GM12875 (cell line): Measurements from ENCODE around the gene CD7.

Experiments used
- H3K4me3 ChIP-seq: one replicate; pipeline ENCODE4 v1.5.1; 2011; ENCODE audit warnings: low read depth, low read length, control low read depth
- TF ChIP-seq, protein P1 (sequence below): IDR thresholded peaks from 2 replicates; pipeline ENCODE4 v1.5.1; 2011; ENCODE audit warnings: low read depth, mild to moderate bottlenecking, control low read depth, inconsistent platforms, low read length, moderate library complexity, borderline replicate concordance; ENCODE audit not compliant: insufficient read depth

Gene CD7

DNA sequence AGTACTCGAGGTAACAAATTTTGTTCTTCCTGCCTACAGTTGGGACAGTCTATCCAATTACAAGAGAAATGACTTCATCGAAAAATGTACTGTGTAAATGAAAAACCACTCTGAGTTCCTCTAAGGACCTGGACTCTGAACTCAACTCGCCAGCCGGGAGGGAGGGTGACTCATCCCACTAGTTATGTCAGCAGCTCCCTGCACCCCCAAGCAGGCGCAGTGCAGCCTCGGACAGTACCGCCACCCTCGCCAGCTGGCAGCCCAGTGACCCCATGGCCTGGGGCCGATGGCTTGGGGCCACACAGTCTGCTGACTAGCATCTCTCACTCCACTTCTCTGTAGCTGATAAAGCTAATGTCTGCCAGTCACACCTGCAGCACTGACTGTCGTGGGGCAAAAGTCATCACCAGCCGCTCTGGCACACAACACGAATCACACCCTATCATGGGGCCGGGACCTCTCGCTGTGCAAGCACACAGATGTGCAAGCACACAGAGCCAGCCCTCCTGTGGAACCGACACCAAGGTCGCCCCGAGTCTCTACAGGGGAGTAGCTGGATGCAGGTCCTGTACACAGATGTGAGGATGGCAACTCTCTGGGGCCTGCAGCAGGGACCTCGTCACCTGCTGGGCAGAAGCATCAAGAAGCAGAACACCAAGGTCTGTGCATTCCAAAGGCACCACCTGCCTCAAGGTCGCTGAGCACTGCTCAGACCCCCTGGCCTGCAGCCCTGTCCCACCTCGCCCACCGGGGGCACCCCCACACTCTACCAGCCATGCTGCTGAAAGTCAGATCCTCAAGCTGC, 49.6 kb downstream of the CD7 start:
- TF ChIP-seq, protein P1, sequence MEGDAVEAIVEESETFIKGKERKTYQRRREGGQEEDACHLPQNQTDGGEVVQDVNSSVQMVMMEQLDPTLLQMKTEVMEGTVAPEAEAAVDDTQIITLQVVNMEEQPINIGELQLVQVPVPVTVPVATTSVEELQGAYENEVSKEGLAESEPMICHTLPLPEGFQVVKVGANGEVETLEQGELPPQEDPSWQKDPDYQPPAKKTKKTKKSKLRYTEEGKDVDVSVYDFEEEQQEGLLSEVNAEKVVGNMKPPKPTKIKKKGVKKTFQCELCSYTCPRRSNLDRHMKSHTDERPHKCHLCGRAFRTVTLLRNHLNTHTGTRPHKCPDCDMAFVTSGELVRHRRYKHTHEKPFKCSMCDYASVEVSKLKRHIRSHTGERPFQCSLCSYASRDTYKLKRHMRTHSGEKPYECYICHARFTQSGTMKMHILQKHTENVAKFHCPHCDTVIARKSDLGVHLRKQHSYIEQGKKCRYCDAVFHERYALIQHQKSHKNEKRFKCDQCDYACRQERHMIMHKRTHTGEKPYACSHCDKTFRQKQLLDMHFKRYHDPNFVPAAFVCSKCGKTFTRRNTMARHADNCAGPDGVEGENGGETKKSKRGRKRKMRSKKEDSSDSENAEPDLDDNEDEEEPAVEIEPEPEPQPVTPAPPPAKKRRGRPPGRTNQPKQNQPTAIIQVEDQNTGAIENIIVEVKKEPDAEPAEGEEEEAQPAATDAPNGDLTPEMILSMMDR: 0 out of 2 replicates have a peak, but pooled peaks have one; percentile 5
- H3K4me3 ChIP-seq: no peak overlapping the region

DNA sequence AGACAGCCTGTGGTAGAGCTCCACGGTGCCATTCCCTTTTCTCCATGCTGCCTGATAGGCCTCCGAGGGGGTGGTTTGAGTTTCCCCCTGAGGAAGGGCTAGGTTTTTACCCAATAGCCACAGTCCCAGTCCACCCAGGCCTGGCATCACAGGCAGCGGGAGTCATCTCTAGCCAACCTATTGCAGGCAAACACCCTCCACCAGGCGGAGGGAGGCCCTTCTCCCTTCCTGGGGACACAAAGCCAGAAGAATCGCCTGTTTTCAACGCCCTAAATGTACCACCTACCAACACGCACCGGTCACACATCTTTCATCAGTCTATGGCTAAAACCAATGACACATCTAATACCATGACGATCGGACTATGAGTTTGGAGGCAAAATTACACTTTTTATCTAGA, 51.3 kb downstream of the CD7 start:
- TF ChIP-seq, protein P1: no peak

More for the DNA sequence above, 51.3 kb downstream of the CD7 start:
- H3K4me3 ChIP-seq: no peak overlapping the region
